Liver (tissue), 9 donors: ENCODE results near the gene CPA1. TPM values are rescaled to one million over a fixed set of nuclear protein-coding genes. Genes with fewer than 3 reads are reported as not detected.

Source experiments
- DNase-seq: peaks from one replicate; pipeline ENCODE4 v3.0.0-alpha.2; 2017; ENCODE audit warnings: low spot score
- H3K27ac ChIP-seq, 2 donors: one replicate each; pipeline ENCODE4 v1.7.0; 2013; ENCODE audit warnings: inconsistent platforms in 2 of 2, low read length in 2 of 2, control low read depth in 1 of 2, low read depth in 1 of 2, mild to moderate bottlenecking in 1 of 2
- H3K27me3 ChIP-seq, 4 donors: one replicate each; pipeline versions ENCODE4 v1.6.1 to v1.7.0; 2013; ENCODE audit warnings: low read length in 3 of 4, inconsistent platforms in 1 of 4, mild to moderate bottlenecking in 1 of 4, moderate library complexity in 1 of 4; ENCODE audit not compliant: control insufficient read depth in 4 of 4, insufficient read depth in 4 of 4
- H3K36me3 ChIP-seq, 4 donors: one replicate each; pipeline versions ENCODE4 v1.6.1 to v1.7.0; 2013; ENCODE audit warnings: low read length in 3 of 4, mild to moderate bottlenecking in 3 of 4, low read depth in 1 of 4, moderate library complexity in 1 of 4; ENCODE audit not compliant: control insufficient read depth in 4 of 4, insufficient read depth in 3 of 4
- H3K4me1 ChIP-seq, 4 donors: one replicate each; pipeline versions ENCODE4 v1.6.1 to v1.7.0; 2013; ENCODE audit warnings: low read length in 3 of 4, mild to moderate bottlenecking in 3 of 4, moderate library complexity in 1 of 4; ENCODE audit not compliant: control insufficient read depth in 4 of 4, insufficient read depth in 4 of 4
- H3K4me3 ChIP-seq, 3 donors: one replicate each; pipeline versions ENCODE4 v1.6.1 to v1.7.0; 2013; ENCODE audit warnings: low read length in 3 of 3, control low read depth in 1 of 3, low read depth in 1 of 3, mild to moderate bottlenecking in 1 of 3
- H3K9ac ChIP-seq, 2 donors: one replicate each; pipeline ENCODE4 v1.7.0; 2013; ENCODE audit warnings: low read length in 2 of 2, mild to moderate bottlenecking in 2 of 2, moderate library complexity in 2 of 2, control low read depth in 1 of 2, low read depth in 1 of 2
- H3K9me3 ChIP-seq, 4 donors: one replicate each; pipeline versions ENCODE4 v1.6.1 to v1.7.0; 2013; ENCODE audit warnings: low read length in 3 of 4; ENCODE audit not compliant: control insufficient read depth in 4 of 4
- EGR1 ChIP-seq, 2 donors: IDR thresholded peaks; 2 replicates each; pipeline ENCODE4 v1.6.1; 2016 to 2018; ENCODE audit warnings: antibody characterized with exemption in 2 of 2, low read depth in 2 of 2
- FOXA1 ChIP-seq: IDR thresholded peaks from 2 replicates; pipeline ENCODE4 v1.6.1; 2016; ENCODE audit warnings: antibody characterized with exemption
- FOXA2 ChIP-seq: IDR thresholded peaks from 2 replicates; pipeline ENCODE4 v1.6.1; 2016; ENCODE audit warnings: antibody characterized with exemption
- GABPA ChIP-seq, 2 donors: IDR thresholded peaks in 1 of 2; conservative IDR thresholded peaks in 1 of 2; 2 replicates each; pipeline ENCODE4 v1.6.1; 2016; ENCODE audit warnings: antibody characterized with exemption in 2 of 2, mild to moderate bottlenecking in 1 of 2, moderate library complexity in 1 of 2
- HNF4A ChIP-seq, 2 donors: conservative IDR thresholded peaks; 2 replicates each; pipeline ENCODE4 v1.6.1; 2016; ENCODE audit warnings: antibody characterized with exemption in 2 of 2, mild to moderate bottlenecking in 2 of 2
- JUND ChIP-seq, 2 donors: IDR thresholded peaks; 2 replicates each; pipeline ENCODE4 v1.6.1; 2016; ENCODE audit warnings: antibody characterized with exemption in 2 of 2
- RAD21 ChIP-seq, 2 donors: IDR thresholded peaks; 2 replicates each; pipeline ENCODE4 v1.6.1; 2016; ENCODE audit warnings: antibody characterized with exemption in 2 of 2, mild to moderate bottlenecking in 2 of 2
- SP1 ChIP-seq: IDR thresholded peaks from 2 replicates; pipeline ENCODE4 v1.6.1; 2018; ENCODE audit warnings: antibody characterized with exemption, mild to moderate bottlenecking
- YY1 ChIP-seq: IDR thresholded peaks from 2 replicates; pipeline ENCODE4 v1.6.1; 2016; ENCODE audit warnings: antibody characterized with exemption, mild to moderate bottlenecking
- WGBS: extraction: QIAGEN DNeasy Blood & Tissue Kit; methylation state at CpG from one replicate; pipeline ENCODE4 v1.1.7; 2013; 5-methylcytosine and 5-hydroxymethylcytosine counted together
- polyA plus RNA-seq, 2 donors: library from polyadenylated mRNA; stranded (reverse) in 1 of 2; unstranded in 1 of 2; fragments of 200-250 nt in 1 of 2; fragments of >200 nt in 1 of 2; fragmentation: Nextera tagmentation in 1 of 2; extraction: Ambion mirVana in 1 of 2; gene quantifications; one replicate each; pipeline versions ENCODE4 v1.2.1 to v1.2.3, GENCODE V29; 2013 to 2015
- total RNA-seq, 2 donors: library from RNA; depleted of rRNA; stranded (reverse); fragments of >200 nt; gene quantifications; one replicate each; pipeline ENCODE4 v1.2.3, GENCODE V29; 2014
- TF ChIP-seq, protein P1 (sequence below): IDR thresholded peaks from 2 replicates; pipeline ENCODE4 v1.6.1; 2016; ENCODE audit warnings: antibody characterized with exemption, mild to moderate bottlenecking
- TF ChIP-seq, protein P2 (sequence below): fragments of 150-350 bp; IDR thresholded peaks from 2 replicates; pipeline ENCODE4 v1.5.1; 2017; ENCODE audit warnings: improper control_type of control experiment, low read depth, low read length; ENCODE audit not compliant: missing input control
- TF ChIP-seq, protein P3 (sequence below): IDR thresholded peaks from 2 replicates; pipeline ENCODE4 v1.6.1; 2016; ENCODE audit warnings: antibody characterized with exemption
- donor health status: healthy.
- donor health status: healthy.
- donor health status: healthy.
- donor health status: healthy.
- donor health status: healthy.

Gene CPA1
- total and polyA plus RNA-seq, 4 donors: 0.07 to 0.42 TPM; not detected in 2

DNA sequence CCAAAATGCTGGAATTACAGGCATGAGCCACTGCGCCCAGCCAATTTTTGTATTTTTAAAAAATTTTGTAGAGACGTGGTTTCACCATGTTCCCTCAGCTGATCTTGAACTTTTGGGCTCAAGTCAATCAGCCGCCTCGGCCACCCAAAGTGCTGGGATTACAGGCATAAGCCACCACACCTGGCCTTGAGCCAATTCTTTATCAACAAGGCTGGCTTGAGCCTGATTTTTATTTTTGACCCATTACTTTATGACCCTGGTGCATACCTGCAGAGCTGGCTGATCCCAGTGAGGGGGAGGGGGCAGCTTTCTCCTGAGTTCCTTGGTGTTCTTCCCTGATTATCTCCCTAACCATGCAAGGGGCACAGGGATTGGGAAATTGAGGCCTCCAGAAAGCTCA lies 15.8 kb upstream of the CPA1 start:
- no peak overlapping the region for H3K9ac ChIP-seq
- H3K4me3 ChIP-seq: no peak overlapping the region
- peaks cover 0 to 4% (median under 1%) of the 10 kb centered on the region in 4 donors for H3K9me3 ChIP-seq
- H3K27me3 ChIP-seq: no peaks in the 10 kb centered on the region
- H3K36me3 ChIP-seq: no peaks in the 10 kb centered on the region
- 92% methylated on average over 4 of the region's 4 CpGs for WGBS
- H3K27ac ChIP-seq: no peak overlapping the region
- H3K4me1 ChIP-seq: peaks cover 0 to 3% (median 0%) of the 10 kb centered on the region in 4 donors
- no peak for DNase-seq
- TF ChIP-seq HNF4A (conservative IDR thresholded peaks at IDR 0.05) (no peak), JUND (IDR thresholded peaks at IDR 0.05) (no peak), GABPA (IDR thresholded peaks at IDR 0.05 in 1 of 2, conservative IDR thresholded peaks at IDR 0.05 in 1 of 2) (no peak), YY1 (no peak), EGR1 (IDR thresholded peaks at IDR 0.05; ENCODE audit: low read depth in 2 of 2) (no peak), FOXA2 (no peak), SP1 (no peak), FOXA1 (no peak), RAD21 (IDR thresholded peaks at IDR 0.05) (no peak)
- TF ChIP-seq, protein P1, sequence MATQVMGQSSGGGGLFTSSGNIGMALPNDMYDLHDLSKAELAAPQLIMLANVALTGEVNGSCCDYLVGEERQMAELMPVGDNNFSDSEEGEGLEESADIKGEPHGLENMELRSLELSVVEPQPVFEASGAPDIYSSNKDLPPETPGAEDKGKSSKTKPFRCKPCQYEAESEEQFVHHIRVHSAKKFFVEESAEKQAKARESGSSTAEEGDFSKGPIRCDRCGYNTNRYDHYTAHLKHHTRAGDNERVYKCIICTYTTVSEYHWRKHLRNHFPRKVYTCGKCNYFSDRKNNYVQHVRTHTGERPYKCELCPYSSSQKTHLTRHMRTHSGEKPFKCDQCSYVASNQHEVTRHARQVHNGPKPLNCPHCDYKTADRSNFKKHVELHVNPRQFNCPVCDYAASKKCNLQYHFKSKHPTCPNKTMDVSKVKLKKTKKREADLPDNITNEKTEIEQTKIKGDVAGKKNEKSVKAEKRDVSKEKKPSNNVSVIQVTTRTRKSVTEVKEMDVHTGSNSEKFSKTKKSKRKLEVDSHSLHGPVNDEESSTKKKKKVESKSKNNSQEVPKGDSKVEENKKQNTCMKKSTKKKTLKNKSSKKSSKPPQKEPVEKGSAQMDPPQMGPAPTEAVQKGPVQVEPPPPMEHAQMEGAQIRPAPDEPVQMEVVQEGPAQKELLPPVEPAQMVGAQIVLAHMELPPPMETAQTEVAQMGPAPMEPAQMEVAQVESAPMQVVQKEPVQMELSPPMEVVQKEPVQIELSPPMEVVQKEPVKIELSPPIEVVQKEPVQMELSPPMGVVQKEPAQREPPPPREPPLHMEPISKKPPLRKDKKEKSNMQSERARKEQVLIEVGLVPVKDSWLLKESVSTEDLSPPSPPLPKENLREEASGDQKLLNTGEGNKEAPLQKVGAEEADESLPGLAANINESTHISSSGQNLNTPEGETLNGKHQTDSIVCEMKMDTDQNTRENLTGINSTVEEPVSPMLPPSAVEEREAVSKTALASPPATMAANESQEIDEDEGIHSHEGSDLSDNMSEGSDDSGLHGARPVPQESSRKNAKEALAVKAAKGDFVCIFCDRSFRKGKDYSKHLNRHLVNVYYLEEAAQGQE: no peak
- TF ChIP-seq, protein P2, sequence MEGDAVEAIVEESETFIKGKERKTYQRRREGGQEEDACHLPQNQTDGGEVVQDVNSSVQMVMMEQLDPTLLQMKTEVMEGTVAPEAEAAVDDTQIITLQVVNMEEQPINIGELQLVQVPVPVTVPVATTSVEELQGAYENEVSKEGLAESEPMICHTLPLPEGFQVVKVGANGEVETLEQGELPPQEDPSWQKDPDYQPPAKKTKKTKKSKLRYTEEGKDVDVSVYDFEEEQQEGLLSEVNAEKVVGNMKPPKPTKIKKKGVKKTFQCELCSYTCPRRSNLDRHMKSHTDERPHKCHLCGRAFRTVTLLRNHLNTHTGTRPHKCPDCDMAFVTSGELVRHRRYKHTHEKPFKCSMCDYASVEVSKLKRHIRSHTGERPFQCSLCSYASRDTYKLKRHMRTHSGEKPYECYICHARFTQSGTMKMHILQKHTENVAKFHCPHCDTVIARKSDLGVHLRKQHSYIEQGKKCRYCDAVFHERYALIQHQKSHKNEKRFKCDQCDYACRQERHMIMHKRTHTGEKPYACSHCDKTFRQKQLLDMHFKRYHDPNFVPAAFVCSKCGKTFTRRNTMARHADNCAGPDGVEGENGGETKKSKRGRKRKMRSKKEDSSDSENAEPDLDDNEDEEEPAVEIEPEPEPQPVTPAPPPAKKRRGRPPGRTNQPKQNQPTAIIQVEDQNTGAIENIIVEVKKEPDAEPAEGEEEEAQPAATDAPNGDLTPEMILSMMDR: no peak
- TF ChIP-seq, protein P3, sequence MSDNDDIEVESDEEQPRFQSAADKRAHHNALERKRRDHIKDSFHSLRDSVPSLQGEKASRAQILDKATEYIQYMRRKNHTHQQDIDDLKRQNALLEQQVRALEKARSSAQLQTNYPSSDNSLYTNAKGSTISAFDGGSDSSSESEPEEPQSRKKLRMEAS: no peak

DNA sequence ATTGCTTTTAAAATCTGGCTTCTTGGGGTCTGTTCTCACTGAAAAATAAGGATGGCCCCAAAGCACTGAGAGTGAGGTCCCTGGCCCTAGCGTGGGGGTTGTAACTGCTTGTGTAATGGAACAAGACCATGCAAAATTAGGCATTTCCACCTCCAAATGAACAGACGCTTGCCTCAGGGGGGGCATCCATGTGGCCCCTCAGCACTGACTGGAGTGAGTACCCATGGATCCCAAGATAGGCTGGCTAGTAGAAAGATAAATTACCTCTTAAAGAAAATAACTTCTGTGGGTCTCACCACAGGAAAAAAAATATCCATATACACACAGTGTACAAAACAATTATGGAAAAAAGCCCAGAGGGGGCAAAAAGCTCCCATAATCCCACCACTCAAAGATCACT lies 15.2 kb upstream of the CPA1 start:
- no peaks in the 10 kb centered on the region for H3K9me3 ChIP-seq
- WGBS: 87% methylated on average over 2 of the region's 2 CpGs
- no peak overlapping the region for H3K27ac ChIP-seq
- peaks cover 0 to 8% (median 0%) of the 10 kb centered on the region in 4 donors for H3K4me1 ChIP-seq
- H3K36me3 ChIP-seq: no peaks in the 10 kb centered on the region
- TF ChIP-seq EGR1 (IDR thresholded peaks at IDR 0.05; ENCODE audit: low read depth in 2 of 2) (no peak), SP1 (no peak)
- no peak overlapping the region for H3K9ac ChIP-seq
- no peak overlapping the region for H3K4me3 ChIP-seq
- no peaks in the 10 kb centered on the region for H3K27me3 ChIP-seq
- no peak for DNase-seq
